NCI-H2196 (cell line): ENCODE measurements around the gene BACH2.

Experiments
- DNase-seq: peaks from one replicate; lab custom pipeline; 2025; ENCODE audit not compliant: unreplicated experiment; lab: John Stamatoyannopoulos, UW

BACH2 gene

DNA sequence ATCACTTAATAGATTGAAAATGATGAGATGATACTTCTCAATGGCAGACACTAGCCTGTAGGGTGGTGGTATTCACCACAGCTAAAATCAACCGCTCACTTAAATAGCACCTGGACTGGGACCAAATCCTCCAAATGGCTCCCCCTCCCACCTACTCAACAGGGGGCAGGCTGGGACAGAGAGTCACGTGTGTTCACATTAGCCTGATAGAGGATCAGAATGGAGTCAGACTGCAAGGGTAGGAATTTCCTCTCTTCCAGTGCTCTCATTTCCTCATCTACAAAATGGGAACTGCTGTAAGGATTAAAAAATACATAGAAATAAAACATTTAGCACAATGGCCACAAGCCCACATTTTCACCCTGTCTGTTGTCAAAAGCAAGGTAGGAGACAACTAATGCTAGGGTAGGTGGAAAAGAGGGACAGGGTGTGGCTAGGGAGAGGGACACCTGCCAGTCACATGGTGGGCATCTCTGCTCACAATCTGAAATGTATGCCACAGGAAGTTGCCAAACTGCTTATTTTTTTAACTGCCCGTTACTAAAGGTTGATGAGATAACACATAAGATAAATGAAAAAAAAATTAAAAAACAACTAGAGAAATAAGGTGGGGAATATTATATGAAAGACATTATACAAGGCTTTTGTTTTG, 55.3 kb downstream of the BACH2 start:
- DNase-seq = no peak

DNA sequence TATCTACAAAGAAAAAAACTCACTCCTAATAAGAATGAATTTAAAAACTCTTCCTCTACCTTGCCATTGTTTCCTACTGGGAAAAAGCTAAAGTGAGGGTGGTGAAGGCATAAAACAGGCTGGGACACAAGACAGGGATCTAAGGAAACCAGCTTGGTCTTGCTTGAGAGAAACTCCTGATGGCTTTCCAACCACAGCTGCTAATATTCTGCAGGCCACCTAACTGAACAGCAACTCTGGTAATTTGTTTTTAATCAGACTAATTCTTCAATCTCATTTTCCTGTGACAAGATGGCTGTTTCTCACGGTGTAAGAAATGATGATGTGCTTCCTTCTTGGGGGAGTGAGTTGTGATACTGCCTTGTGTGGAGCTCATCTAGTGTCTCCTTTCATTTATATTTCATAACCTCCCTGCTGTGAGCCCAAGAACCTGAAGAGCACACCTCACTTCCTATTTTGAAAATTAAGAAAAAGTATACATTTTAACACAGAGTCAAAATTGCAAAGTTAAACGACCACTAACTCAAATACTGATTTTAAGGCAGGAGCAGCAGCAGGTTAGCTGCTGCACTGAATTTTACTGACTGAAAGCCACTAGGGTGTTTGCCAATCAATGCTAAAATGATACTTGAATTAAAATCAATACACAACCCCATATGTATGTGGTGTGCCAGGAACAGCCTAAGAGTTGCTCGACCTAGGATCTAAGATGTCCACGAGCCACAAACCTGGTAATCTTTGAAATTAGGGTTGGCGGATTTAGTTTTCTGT, 58.0 kb downstream of the BACH2 start:
- no peak for DNase-seq

DNA sequence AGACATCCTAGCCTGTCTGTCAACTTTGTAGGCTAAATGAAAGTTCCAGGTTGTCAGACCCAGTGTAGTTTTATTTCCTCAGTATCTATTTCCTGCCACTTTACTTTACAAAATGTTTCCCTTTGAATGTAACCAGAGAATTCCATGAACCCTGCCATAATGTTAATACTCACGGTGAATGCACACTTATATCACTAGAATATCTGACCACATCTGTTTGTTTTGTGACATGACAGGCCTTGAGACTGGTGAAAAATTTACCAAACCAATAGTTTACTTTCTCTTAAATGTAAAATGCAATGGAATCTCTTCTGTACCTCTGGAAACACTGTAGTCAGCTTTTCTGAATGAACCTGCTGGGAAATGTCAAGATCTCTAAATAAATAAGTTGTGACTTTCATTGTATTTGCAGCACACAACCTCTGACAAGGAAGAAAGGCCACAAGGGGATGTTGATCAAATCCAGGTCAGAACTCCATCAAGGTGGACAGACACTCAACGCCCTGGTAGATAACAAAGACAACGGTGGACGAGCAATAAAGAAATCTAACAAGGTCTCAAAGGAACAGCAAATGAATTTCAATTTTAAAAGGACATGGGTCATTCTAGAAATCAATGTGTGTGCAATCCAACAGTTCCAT, 59.2 kb downstream of the BACH2 start:
- no peak for DNase-seq

DNA sequence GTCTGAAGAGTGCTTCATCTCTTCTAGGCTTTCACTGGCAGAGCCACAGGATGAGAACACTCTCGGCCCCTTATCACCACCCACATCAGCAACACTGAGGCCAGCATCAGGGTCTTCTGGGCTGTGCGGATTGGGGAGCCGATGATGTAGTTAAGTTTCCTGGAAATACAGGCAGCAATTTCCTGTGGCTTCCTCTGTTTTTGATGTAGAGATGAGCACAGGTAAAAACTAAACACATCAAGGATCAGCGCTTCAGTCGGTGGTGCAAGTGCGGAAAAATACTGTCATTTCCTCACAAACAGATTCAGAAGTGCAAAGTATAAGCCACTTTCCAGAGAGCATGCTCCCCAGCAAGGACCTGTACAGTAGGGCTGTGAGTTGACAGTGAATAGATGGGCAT, 62.6 kb downstream of the BACH2 start:
- no peak for DNase-seq

DNA sequence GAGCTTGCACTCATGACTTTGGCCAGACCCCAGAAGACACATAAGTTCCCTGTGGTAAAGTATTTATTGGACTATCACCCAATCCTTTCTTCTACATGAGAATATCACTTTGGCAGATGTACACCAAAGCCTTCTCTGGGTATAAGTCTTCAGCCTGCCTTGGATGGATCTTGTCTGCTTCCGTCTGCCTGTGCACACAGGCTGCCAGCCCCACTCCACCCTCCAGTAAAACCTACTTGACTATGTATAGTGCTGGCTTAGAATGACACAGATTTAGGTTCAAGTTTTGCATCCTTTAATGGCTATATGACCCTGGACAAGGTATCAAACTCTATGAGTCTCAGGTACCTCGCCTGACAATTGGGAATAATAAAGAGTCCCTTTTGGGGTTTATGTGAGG, 63.4 kb downstream of the BACH2 start:
- no peak for DNase-seq

DNA sequence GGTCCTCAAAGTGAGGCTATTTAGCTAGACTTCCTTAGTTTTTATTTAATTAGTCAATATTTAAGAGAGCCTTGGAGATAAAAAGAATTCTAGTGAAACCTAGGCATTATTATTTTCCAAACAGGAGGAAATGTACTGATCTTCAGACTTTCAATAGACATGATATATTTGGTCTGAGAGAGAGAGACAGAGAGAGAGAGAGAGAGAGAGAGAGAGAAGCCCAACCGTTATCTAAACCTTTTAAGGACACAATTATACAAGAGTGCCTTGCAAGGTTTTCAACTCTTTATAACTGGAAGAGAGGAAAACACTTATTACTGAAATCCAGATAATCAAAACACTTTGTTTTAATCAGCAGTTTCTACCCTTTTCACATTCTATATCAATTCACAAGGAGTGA, 64.8 kb downstream of the BACH2 start:
- no peak for DNase-seq

DNA sequence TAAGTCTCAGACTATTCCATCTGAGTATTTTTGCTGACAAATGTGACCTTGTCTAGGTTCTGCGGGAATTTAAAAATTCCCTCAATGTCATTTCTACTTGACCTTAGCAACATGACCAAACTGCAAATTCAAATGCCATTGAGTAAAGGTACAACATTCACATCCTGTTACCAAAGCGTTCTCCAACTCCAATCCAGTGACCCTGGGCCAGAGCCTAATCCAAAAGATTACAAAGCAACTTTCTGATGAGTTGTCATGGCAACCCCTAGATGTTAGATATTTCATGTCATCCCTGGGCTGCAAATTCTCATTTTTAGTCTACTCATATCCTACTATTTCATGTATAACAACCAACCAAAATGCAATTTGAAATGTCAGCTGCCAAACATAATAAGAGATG, 65.3 kb downstream of the BACH2 start:
- no peak for DNase-seq

DNA sequence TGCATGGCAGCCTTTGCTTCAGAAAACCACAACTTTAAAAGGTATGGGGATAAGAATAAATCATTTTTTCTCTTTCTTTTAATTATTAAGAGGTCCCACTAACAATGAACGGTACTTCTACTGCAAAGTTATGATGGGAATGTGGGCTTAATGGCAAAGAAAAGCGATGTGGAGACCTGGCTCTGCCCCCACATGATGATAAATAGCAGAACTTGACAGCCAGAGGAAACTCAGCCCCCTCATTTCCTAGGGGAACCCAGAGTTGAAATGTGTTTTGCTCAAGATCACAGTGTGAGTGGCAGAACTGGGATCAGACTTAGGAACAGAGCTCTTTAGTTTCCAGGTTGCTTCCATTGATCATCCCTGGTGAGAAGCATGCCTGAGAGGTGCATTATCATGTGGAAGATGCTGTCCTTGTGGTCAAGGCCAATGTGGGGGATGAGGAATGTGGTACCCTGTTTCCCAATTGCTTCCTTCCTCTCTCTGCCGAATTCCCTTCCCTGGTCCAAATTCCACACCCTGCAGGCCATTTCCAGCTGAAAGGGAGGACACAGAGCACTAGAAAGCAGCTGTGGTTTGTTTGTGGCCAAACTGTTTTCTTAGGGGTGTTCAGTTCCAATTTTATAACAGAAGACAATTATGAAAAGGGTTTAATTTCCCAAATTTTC, 66.0 kb downstream of the BACH2 start:
- DNase-seq = no peak

DNA sequence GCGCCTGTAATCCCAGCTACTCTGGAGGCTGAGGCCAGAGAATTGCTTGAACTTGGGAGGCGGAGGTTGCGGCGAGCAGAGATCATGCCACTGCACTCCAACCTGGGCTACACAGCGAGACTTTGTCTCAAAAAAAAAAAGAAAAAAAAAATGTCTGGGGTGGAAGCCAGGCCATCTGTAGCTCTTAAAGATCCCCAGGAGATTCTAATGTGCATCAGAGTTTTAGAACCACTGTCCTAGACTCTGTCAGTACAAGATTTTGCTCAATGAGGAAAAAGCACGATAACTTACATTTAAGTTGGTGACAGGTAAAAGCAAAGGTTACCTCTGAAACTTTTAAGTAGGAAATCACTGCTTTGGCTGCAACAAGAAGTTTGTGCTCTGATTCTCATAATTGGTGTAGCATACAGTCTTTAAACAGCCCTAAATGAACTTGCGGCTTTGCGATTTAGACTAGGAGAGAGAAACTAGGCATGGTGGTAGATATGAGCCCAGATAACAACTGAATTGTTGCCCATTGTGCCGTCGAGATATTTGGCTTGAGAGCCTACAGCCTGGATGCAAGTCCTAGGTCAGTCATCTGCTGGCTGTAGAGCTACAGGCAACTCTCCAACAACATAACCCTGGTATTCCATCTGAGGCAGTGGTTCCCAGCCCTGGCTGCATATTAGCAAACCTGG, 67.2 kb downstream of the BACH2 start:
- no peak for DNase-seq

DNA sequence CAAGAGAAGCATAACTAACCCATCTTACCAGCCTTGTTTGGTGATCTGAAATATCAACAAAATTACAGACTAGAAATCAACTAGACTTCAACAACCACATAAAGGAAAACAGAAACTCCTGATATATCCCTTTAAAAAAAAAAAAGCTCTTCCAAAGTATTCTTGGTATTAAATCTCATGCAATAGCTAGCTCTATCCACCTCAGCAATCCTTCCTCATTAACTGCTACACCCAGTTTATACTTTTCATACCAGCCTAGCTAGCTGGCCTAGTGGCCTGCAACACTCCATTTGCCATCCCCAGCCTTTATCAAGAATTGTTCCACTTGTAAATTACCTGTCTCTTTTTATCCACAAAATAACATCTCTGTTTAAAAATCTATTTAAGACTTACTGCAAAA, 69.0 kb downstream of the BACH2 start:
- no peak for DNase-seq

DNA sequence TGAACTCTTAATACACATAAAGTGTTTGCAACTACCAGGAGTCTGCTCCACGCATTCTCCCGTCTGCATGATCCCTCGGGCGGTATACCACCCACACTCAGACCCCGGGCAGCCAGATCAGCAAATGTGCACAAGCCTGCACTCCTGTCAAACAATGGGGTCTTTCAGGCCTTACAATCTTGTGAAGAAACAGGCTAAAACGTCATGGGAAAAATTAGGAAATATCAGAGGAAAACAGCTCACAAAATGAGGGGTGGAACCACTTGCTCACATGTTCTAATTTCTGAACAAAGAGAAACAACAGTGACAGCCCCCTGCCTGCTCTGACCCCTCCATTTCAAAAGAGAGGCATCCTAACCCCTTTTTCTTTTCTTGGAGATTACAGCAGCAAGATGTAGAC, 69.4 kb downstream of the BACH2 start:
- no peak for DNase-seq

DNA sequence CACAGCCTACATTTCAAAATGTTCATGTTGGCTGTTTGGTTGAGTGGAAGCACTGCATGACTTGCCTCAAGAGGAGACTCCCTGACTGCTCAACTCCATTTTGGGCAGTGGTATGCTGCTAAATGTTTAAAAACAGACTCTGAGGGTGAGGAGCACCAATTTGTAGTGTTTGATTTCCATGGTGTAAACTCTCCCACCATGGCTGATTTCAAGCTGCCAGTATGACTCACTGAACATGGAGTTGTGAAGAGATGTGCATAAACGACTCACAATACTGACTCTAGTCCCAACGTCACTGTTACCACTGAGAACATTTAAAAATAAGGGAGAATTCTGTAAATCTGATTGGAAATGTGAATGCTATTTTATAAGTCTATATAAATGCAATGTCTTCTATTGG, 70.4 kb downstream of the BACH2 start:
- DNase-seq = no peak

DNA sequence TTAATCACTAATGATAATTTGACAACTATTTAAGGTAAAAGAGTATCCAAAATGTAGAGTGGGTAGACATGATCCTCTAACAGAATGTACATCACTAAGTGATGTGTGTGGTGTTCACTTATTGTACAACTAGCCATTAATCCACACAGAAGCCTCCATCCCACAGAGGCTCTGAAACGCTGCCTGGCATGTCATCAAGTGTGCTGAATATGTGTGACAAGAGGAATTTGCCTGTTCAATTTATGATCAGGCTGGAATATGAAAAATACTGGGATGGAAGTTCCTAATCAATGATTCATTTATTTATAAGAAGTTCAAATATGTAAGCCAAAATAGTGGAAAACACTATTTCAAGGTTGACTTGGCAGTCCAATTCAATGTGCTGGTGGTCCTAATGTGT, 72.4 kb downstream of the BACH2 start:
- no peak for DNase-seq

DNA sequence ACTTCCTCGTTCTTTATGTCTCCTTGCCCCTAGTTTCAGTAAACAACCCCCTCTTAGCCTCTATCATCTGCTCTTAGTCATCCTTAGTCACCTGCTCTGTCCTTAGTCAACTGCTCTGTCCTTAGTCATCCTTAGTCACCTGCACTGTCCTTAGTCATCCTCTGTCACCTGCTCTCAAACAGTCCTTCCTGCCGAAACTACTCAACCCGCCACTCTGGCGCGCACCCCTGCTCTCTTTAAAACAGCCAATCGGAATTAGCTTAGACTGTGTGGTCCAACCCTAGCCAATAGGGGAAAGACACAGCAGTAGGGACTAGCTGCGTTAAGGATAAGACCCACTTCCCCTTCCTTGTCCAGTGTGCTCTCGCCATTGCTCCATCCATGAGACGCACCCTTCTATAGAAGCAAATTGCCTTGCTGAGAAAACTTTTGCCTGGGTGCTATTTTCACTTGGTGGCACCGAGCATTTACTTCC, 73.9 kb downstream of the BACH2 start:
- no peak for DNase-seq

DNA sequence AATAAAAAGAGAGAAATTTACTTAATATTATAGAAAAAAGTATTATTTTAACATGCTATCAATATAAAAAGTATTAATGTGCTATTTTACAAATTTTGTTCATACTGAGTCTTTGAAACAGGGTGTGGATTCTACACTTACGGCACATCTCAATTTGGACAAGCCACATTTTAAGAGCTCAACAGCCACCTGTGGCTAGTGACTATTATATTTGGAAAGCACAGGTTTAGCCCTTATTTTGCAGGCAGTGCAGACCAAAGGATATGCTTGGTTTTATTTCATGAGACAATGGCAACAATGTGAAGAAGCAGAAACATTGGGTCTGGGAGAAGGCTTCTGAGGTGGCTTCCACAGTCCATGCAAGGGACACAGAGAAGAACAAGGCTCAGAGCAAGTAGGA, 74.6 kb downstream of the BACH2 start:
- DNase-seq = no peak

DNA sequence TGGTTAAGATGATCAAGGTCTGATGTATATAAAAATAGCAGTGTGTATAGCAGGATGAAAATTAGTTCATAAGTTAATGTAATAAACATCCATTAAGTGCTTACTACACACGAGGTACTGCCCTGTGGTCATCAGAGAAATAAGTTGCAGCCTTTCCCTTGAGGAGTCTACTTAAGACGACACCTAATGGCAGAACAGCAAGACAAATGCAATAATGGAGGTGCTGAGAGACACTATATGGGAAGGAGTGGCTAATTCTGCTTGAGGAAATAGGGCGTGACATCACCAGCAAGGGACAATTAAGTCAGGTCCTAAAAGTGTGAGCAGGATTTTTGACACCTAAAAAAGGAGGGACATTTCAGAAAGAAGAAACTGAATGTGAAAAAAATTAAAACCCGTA, 75.2 kb downstream of the BACH2 start:
- no peak for DNase-seq

DNA sequence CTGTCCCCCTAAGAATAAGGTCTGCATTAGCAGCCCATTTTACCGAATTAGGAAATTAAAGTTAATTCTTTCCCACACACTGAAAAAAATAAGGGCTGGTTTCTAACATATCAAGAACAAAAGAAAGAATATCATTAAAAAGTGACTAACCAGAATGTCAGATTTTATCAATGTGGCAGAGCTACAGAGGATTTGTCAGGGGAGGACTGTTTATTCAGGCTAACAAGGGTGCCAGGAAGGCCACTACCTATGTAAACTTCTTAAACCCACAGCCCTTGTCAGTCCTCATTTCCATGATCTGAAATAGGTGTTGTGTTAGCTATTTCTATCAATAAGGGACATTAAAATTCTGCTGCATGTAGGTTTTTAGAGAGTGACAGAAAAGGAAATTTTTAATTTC, 76.4 kb downstream of the BACH2 start:
- no peak for DNase-seq

DNA sequence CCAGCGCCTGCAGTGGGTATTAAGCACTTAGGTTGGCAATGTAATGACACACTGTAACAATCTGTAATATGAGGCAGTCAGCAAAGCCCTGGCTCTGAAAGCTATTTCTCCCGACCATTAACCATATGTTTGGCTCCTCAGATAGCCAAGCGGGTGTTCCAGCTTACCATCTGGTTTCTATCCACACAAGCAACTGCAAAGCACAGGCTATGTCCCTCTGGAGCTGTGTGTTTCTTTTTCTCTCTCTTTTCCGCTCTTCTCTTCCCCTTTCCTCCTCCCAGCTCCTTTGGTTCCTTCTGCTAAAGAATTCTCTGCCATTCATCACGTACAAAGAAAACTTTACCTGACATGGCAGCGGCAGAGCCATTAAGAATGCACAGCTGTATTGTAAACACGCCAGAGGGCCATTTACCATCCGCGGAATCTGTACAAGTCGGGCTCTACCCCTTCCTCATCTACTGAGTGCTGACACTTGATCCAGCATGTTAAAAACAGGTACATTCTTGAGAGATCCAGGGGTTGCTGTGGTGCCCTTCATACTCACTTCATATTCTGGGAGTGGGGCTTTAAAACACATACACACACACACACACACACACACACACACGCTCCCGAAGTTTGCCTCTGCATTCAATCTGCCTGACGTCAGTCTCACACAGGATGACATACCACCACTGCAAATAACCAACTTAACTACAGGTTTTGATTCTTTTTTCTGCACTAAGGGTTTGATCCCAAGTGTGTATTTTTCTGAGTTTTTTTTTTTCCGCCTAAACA, 77.2 kb downstream of the BACH2 start:
- DNase-seq = peak; percentile 46

DNA sequence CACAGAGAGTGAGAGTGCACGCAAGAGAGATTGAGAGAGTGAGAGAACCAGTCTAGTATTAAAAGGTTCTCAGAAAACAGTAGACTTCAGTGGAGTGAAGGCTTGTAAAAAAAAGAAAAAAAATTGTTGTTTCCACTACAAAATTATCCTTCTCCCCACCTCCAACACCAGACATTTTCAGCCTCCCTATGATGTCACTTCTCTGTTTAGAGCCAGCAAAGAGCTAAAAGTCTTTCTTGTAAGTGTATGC, 77.8 kb downstream of the BACH2 start:
- no peak for DNase-seq

DNA sequence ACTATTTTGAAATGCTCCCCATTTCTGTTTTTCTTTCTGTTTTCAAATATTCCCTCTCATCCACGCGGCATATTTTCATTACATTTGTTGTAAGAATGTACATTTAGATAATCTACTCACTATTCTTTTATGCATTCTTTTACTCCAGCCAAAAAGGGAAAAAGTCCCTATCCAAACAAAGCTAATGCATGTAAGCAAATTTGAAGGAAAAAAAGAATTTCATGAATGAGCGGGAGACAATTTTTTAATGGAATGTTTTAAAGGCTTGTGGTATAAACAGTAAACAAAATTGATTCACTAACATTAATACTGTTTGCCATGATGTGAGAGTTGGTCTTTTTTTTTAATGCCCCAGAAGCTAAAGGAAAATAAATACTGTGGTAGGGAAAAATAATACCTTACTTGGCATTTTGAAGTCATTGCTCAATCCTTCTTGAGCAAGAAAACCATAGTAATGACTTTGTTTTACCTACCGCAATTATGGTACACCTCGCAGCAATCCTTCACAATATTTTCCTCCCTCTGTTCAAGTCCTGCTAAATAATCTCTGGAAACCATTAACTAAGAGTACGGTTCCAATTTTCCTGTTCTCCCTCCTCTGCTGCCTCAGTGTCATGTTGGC, 79.0 kb downstream of the BACH2 start:
- DNase-seq = no peak
